SK-N-SH (cell line): ENCODE data around the gene AANAT. TPM values are rescaled to one million over a fixed set of nuclear protein-coding genes. Genes with fewer than 3 reads are reported as not detected.

Source experiments
- CTCF ChIA-PET: fragments of 300-600, 350-600 bp; formaldehyde crosslinking; extraction: SDS; loops from one replicate; lab custom pipeline; 2021; lab: Yijun Ruan, JAX
- POLR2A ChIA-PET: fragments of 350-600 bp; sonication (Branson Sonifier 250); formaldehyde crosslinking; extraction: SDS; loops from one replicate; lab custom pipeline; 2020; ENCODE audit warnings: antibody characterized with exemption, inconsistent platforms; lab: Yijun Ruan, JAX
- DNase-seq: peaks from one replicate; pipeline ENCODE4 v3.0.0; 2012
- H2AFZ ChIP-seq: fragments of 200-600 bp; sonication (generic); 2 replicates; pipeline ENCODE4 v1.8.1; 2016; ENCODE audit warnings: antibody characterized with exemption, mild to moderate bottlenecking, low read depth
- H3F3A ChIP-seq: fragments of 200-600 bp; sonication (generic); replicated peaks from 2 replicates; pipeline ENCODE3; 2016; ENCODE audit warnings: antibody characterized with exemption, mild to moderate bottlenecking; ENCODE audit not compliant: insufficient read depth
- H3K27ac ChIP-seq, 2 experiments: fragments of 200-500 bp in 1 of 2; fragments of 200-600 bp in 1 of 2; sonication (Bioruptor generic) in 1 of 2; sonication (generic), shearing (Covaris generic) in 1 of 2; 2 replicates each; pipeline versions ENCODE4 v1.5.1 to v1.6.1; 2014 to 2016; ENCODE audit warnings: low read depth in 2 of 2, inconsistent platforms in 1 of 2, low read length in 1 of 2, mild to moderate bottlenecking in 1 of 2, mixed read lengths in 1 of 2
- H3K27me3 ChIP-seq: fragments of 200-600 bp; sonication (generic), shearing (Covaris generic); 2 replicates; pipeline ENCODE4 v1.6.1; 2016; ENCODE audit warnings: mixed run types; ENCODE audit not compliant: insufficient read depth
- H3K36me3 ChIP-seq, 2 experiments: fragments of 200-500 bp in 1 of 2; fragments of 200-600 bp in 1 of 2; sonication (Bioruptor generic) in 1 of 2; sonication (generic) in 1 of 2; replicated peaks in 1 of 2; 2 replicates each; pipeline versions ENCODE3 to v1.5.1; 2014 to 2016; ENCODE audit warnings: low read length in 1 of 2, mild to moderate bottlenecking in 1 of 2; ENCODE audit not compliant: insufficient read depth in 2 of 2, control insufficient read depth in 1 of 2
- H3K4me1 ChIP-seq, 2 experiments: fragments of 200-500 bp in 1 of 2; fragments of 200-600 bp in 1 of 2; sonication (Bioruptor generic) in 1 of 2; sonication (generic), shearing (Covaris generic) in 1 of 2; 2 replicates each; pipeline versions ENCODE4 v1.5.1 to v1.6.1; 2014 to 2016; ENCODE audit warnings: low read depth in 1 of 2, low read length in 1 of 2, mixed run types in 1 of 2; ENCODE audit not compliant: insufficient read depth in 2 of 2, control insufficient read depth in 1 of 2
- H3K4me2 ChIP-seq: fragments of 200-600 bp; sonication (generic), shearing (Covaris generic); 2 replicates; pipeline ENCODE4 v1.6.1; 2017; ENCODE audit warnings: mixed run types
- H3K4me3 ChIP-seq, 2 experiments: fragments of 200-500 bp in 1 of 2; fragments of 200-600 bp in 1 of 2; sonication (Bioruptor generic) in 1 of 2; sonication (generic), shearing (Covaris generic) in 1 of 2; 2 replicates each; pipeline versions ENCODE4 v1.5.1 to v1.8.1; 2014 to 2016; ENCODE audit warnings: low read depth in 2 of 2, inconsistent platforms in 1 of 2, low read length in 1 of 2, mild to moderate bottlenecking in 1 of 2, mixed read lengths in 1 of 2, moderate library complexity in 1 of 2
- H3K79me2 ChIP-seq: fragments of 200-600 bp; sonication (generic); 2 replicates; pipeline ENCODE4 v1.8.1; 2017; ENCODE audit warnings: mild to moderate bottlenecking; ENCODE audit not compliant: insufficient read depth
- H3K9ac ChIP-seq: fragments of 200-600 bp; sonication (generic); 2 replicates; pipeline ENCODE4 v1.6.1; 2017; ENCODE audit warnings: mixed run types
- H3K9me2 ChIP-seq: fragments of 200-600 bp; sonication (generic); 2 replicates; pipeline ENCODE4 v1.6.1; 2017; ENCODE audit warnings: mixed run types
- H3K9me3 ChIP-seq: fragments of 200-600 bp; sonication (generic); 2 replicates; pipeline ENCODE4 v1.6.1; 2017; ENCODE audit warnings: mixed run types, mild to moderate bottlenecking, moderate library complexity
- H4K20me1 ChIP-seq: fragments of 200-600 bp; sonication (generic); 2 replicates; pipeline ENCODE4 v1.6.1; 2017; ENCODE audit warnings: mild to moderate bottlenecking, mixed run types; ENCODE audit not compliant: insufficient read depth
- CTCF ChIP-seq: fragments of 200-600 bp; sonication (generic); IDR thresholded peaks from 2 replicates; pipeline ENCODE4 v1.6.1; 2017; ENCODE audit warnings: antibody characterized with exemption, mild to moderate bottlenecking, moderate library complexity
- FOSL2 ChIP-seq: IDR thresholded peaks from 2 replicates; pipeline ENCODE4 v1.4.0; 2012; ENCODE audit warnings: low read depth, mild to moderate bottlenecking, moderate library complexity, borderline replicate concordance
- FOXJ3 ChIP-seq: sonication (generic); formaldehyde crosslinking; IDR thresholded peaks from 2 replicates; pipeline ENCODE4 v1.5.1; 2020; ENCODE audit warnings: mild to moderate bottlenecking, missing genetic modification reagents
- IRF3 ChIP-seq: fragments of 150-350 bp; IDR thresholded peaks from 2 replicates; pipeline ENCODE4 v1.6.1; 2016; ENCODE audit warnings: mild to moderate bottlenecking, low read depth, low read length
- NRF1 ChIP-seq: IDR thresholded peaks from 2 replicates; pipeline ENCODE4 v1.6.1; 2012; ENCODE audit warnings: low read depth, mild to moderate bottlenecking, low read length
- PBX3 ChIP-seq: IDR thresholded peaks from 2 replicates; pipeline ENCODE4; 2012
- POLR2AphosphoS5 ChIP-seq: IDR thresholded peaks from 2 replicates; pipeline ENCODE4 v1.6.1; 2012; ENCODE audit warnings: low read depth, low read length
- RCOR1 ChIP-seq: fragments of 150-350 bp; IDR thresholded peaks from 2 replicates; pipeline ENCODE4 v1.6.1; 2017; ENCODE audit warnings: antibody characterized with exemption, low read length
- REST ChIP-seq: IDR thresholded peaks from 2 replicates; pipeline ENCODE4 v1.6.1; 2012; ENCODE audit warnings: mild to moderate bottlenecking, low read depth, low read length, moderate library complexity
- WGBS: methylation state at CpG from one replicate; pipeline ENCODE4 v1.1.6; 2017; ENCODE audit warnings: low lambda C conversion rate; 5-methylcytosine and 5-hydroxymethylcytosine counted together
- polyA plus RNA-seq, 3 experiments: library from polyadenylated mRNA; depleted of rRNA; stranded (reverse); fragments of >200 nt; gene quantifications; 2 replicates each; pipeline ENCODE4 v1.2.3, GENCODE V29; 2012

The AANAT gene
- polyA plus RNA-seq, 1 of the 3 experiments (the other 2 are of a cell fraction): 0.26 TPM

- TF ChIP-seq REST: no peak
- no peak for TF ChIP-seq FOSL2
- no peak for TF ChIP-seq FOXJ3
- no peak for TF ChIP-seq POLR2AphosphoS5
- TF ChIP-seq RCOR1: no peak
- TF ChIP-seq IRF3: no peak
Measured at GRCh38 chr17:76422860-76423259, 44.5 kb upstream of the AANAT start (continued).

- WGBS: 93% methylated on average over 3 of the region's 3 CpGs
- no peak overlapping the region for H3K4me3 ChIP-seq
- peaks cover 7 to 9% of the 10 kb centered on the region in 2 experiments; a peak in 2 of 4 replicates for H3K4me1 ChIP-seq
- no peaks in the 10 kb centered on the region for H3K36me3 ChIP-seq
- H3K4me2 ChIP-seq: no peak overlapping the region
- H4K20me1 ChIP-seq: peaks cover 37% of the 10 kb centered on the region
- DNase-seq: no peak
- H3K27ac ChIP-seq: no peak overlapping the region
- H3K27me3 ChIP-seq: no peaks in the 10 kb centered on the region
- TF ChIP-seq CTCF (no peak), NRF1 (no peak), RCOR1 (no peak), IRF3 (no peak), PBX3 (no peak)
- TF ChIP-seq, all 33 proteins: peak for 0
- Histone ChIP-seq H3F3A (peaks cover 3% of the 10 kb centered on the region), H3K9me3 (no peaks in the 10 kb centered on the region), H3K9ac (no peak overlapping the region), H3K79me2 (peaks cover 58% of the 10 kb centered on the region), H2AFZ (no peak overlapping the region), H3K9me2 (no peaks in the 10 kb centered on the region)
- ChIA-PET POLR2A (no interaction called here), CTCF (interaction anchor here (1.2 to 2.2 kb wide), 6 partner anchors 16 to 42 kb away, joined by 3 to 9 read pairs (median 8); partner anchors contain the start of genes SPHK1 and UBE2O)
Measured at GRCh38 chr17:76426853-76427252, 40.5 kb upstream of the AANAT start.
